Umbilical cord (tissue), 2 donors: ENCODE measurements around the gene TRIML1. TPM values are rescaled to one million over a fixed set of nuclear protein-coding genes. Genes with fewer than 3 reads are reported as not detected.

Experiments
- DNase-seq: peaks from one replicate; pipeline ENCODE4 v3.0.0-alpha.2; 2015; ENCODE audit warnings: low spot score
- total RNA-seq: library from RNA; depleted of rRNA; stranded (reverse); fragments of >200 nt; gene quantifications from one replicate; pipeline ENCODE4 v1.2.3, GENCODE V29; 2014; ENCODE audit warnings: low replicate concordance; ENCODE audit not compliant: insufficient read depth

Gene TRIML1
- not detected for total RNA-seq

GRCh38 chr4:188139141-188139540, at the start of gene TRIML1:
Gene TRIML1, plus strand, starts transcription at chr4:188139441. Its CDS starts 118 bp downstream, at chr4:188139559.
- no peak for DNase-seq

- DNase-seq = no peak
Measured at GRCh38 chr4:188092824-188093223, 46.4 kb upstream of the TRIML1 start.

- no peak for DNase-seq
Measured at GRCh38 chr4:188106454-188106853, 32.8 kb upstream of the TRIML1 start.

- peak; percentile 34 for DNase-seq
Measured at GRCh38 chr4:188107931-188108843, 31.1 kb upstream of the TRIML1 start.

GRCh38 chr4:188109157-188109755, 30.0 kb upstream of the TRIML1 start, which contains the start of gene TRIML2:
Gene TRIML2, minus strand, starts transcription at chr4:188109603. Its CDS starts 4,235 bp downstream, at chr4:188105368.
- DNase-seq = no peak

- no peak for DNase-seq
Measured at GRCh38 chr4:188110036-188110435, 29.2 kb upstream of the TRIML1 start.

- no peak for DNase-seq
Measured at GRCh38 chr4:188110741-188111471, 28.3 kb upstream of the TRIML1 start.

- no peak for DNase-seq
Measured at GRCh38 chr4:188111955-188112354, 27.3 kb upstream of the TRIML1 start.

GRCh38 chr4:188113156-188113555, 26.1 kb upstream of the TRIML1 start:
- no peak for DNase-seq

- DNase-seq = no peak
Measured at GRCh38 chr4:188117631-188118324, 21.5 kb upstream of the TRIML1 start.

- no peak for DNase-seq
Measured at GRCh38 chr4:188121530-188121929, 17.7 kb upstream of the TRIML1 start.

- peak; percentile 39 for DNase-seq
Measured at GRCh38 chr4:188127214-188127874, 11.9 kb upstream of the TRIML1 start.

- no peak for DNase-seq
Measured at GRCh38 chr4:188130355-188130754, 8.9 kb upstream of the TRIML1 start.

GRCh38 chr4:188132232-188132631, 7.0 kb upstream of the TRIML1 start:
- DNase-seq = no peak

- DNase-seq = no peak
Measured at GRCh38 chr4:188138227-188138626, 1.0 kb upstream of the TRIML1 start.

GRCh38 chr4:188139671-188140070, 430 bp downstream of the TRIML1 start:
- no peak for DNase-seq

GRCh38 chr4:188143731-188144130, 4.5 kb downstream of the TRIML1 start:
- DNase-seq = no peak

GRCh38 chr4:188145601-188146000, 6.4 kb downstream of the TRIML1 start:
- no peak for DNase-seq

- no peak for DNase-seq
Measured at GRCh38 chr4:188146618-188147017, 7.4 kb downstream of the TRIML1 start.

- DNase-seq = no peak
Measured at GRCh38 chr4:188147176-188147575, 7.9 kb downstream of the TRIML1 start.

- DNase-seq = no peak
Measured at GRCh38 chr4:188147776-188148175, 8.5 kb downstream of the TRIML1 start.
